ENCODE data around the gene KXD1. TPM values are rescaled to one million over a fixed set of nuclear protein-coding genes. Genes with fewer than 3 reads are reported as not detected.
A peak's percentile ranks its signal among the peaks of the same experiment; 100 is the strongest.

KXD1 gene
- polyA plus RNA-seq, 2 of the 4 experiments (the other 2 are of a cell fraction), result 62.8 to 83.9 TPM

- no peaks in the 10 kb centered on the region for H3K9me3 ChIP-seq
- H3K4me1 ChIP-seq, result peaks cover 9% of the 10 kb centered on the region
- no peak overlapping the region for H3K4me2 ChIP-seq
- H3K27ac ChIP-seq, result no peak overlapping the region
- TF ChIP-seq MYC (IDR thresholded peaks at IDR 0.05; ENCODE audit: borderline replicate concordance, low read length) (no peak), CBX8 (IDR thresholded peaks at IDR 0.05) (no peak), KDM5A (IDR thresholded peaks at IDR 0.05) (no peak), RARB (CRISPR knock-in tag; IDR thresholded peaks at IDR 0.05) (no peak), ZSCAN20 (CRISPR knock-in tag; IDR thresholded peaks at IDR 0.05) (no peak), TFCP2L1 (CRISPR knock-in tag; IDR thresholded peaks at IDR 0.05) (no peak), USF2 (IDR thresholded peaks at IDR 0.05) (no peak), JUNB (IDR thresholded peaks at IDR 0.05) (no peak), CHD4 (IDR thresholded peaks at IDR 0.05; ENCODE audit: borderline replicate concordance) (no peak), EP300 (IDR thresholded peaks at IDR 0.05) (no peak), ZNF302 (CRISPR knock-in tag; IDR thresholded peaks at IDR 0.05) (no peak), FOXS1 (CRISPR knock-in tag; IDR thresholded peaks at IDR 0.05) (no peak), CTCF (IDR thresholded peaks at IDR 0.05) (no peak), CEBPB (IDR thresholded peaks at IDR 0.05) (no peak), HEYL (CRISPR knock-in tag; IDR thresholded peaks at IDR 0.05) (no peak), CBX2 (IDR thresholded peaks at IDR 0.05; ENCODE audit: borderline replicate concordance, low read depth) (no peak)
- ChIA-PET CTCF (interaction anchor here (1.3 to 1.6 kb wide), 3 partner anchors 53 to 65 kb away, joined by 3 to 6 read pairs (median 5); partner anchors contain the start of gene REX1BD), POLR2A (no interaction called here)
- no peak for DNase-seq (ENCODE audit: low read depth in 1 of 2, low spot score in 1 of 2)
- no peak for ATAC-seq
- H3K4me3 ChIP-seq, result no peak overlapping the region
- 86% methylated on average over 6 of the region's 9 CpGs for WGBS (ENCODE audit: missing lambda C conversion rate)
- no peak for FAIRE-seq
Measured at GRCh38 chr19:18523841-18524240, 33.8 kb upstream of the KXD1 start.

- 71% methylated on average over 9 of the region's 9 CpGs for whole genome bisulfite sequencing (ENCODE audit: missing lambda C conversion rate)
- POLR2A ChIA-PET, result interaction anchor here (0.7 kb wide), 1 partner anchor 12 kb away, joined by 5 read pairs; no protein-coding TSS in a partner anchor
- CTCF ChIA-PET, result interaction anchor here (1.5 to 1.7 kb wide), 2 partner anchors 30 to 56 kb away, joined by 3 read pairs; no protein-coding TSS in a partner anchor
- no peaks in the 10 kb centered on the region for H3K9me3 ChIP-seq
- ATAC-seq (no peak), DNase-seq (ENCODE audit: low read depth in 1 of 2, low spot score in 1 of 2) (no peak), FAIRE-seq (no peak)
- H3K4me3 ChIP-seq, result no peak overlapping the region
- no peak overlapping the region for H3K4me2 ChIP-seq
- TF ChIP-seq RCOR1 (IDR thresholded peaks at IDR 0.05; ENCODE audit: low read depth, low read length) (no peak), CTCF (IDR thresholded peaks at IDR 0.05) (no peak)
- no peaks in the 10 kb centered on the region for H3K4me1 ChIP-seq
- no peak overlapping the region for H3K27ac ChIP-seq
Measured at GRCh38 chr19:18526316-18526715, 31.4 kb upstream of the KXD1 start.

- POLR2A ChIA-PET, result no interaction called here
- TF ChIP-seq CHD4 (IDR thresholded peaks at IDR 0.05; ENCODE audit: borderline replicate concordance) (no peak), ZNF302 (CRISPR knock-in tag; IDR thresholded peaks at IDR 0.05) (no peak), HEYL (CRISPR knock-in tag; IDR thresholded peaks at IDR 0.05) (no peak), TFCP2L1 (CRISPR knock-in tag; IDR thresholded peaks at IDR 0.05) (no peak), RAD21 (conservative IDR thresholded peaks at IDR 0.05 in 1 of 2, IDR thresholded peaks at IDR 0.05 in 1 of 2) (no peak), SMC3 (IDR thresholded peaks at IDR 0.05) (no peak), JUNB (IDR thresholded peaks at IDR 0.05) (no peak), KDM1A (IDR thresholded peaks at IDR 0.05; ENCODE audit: low read depth) (no peak), GATA3 (IDR thresholded peaks at IDR 0.05; ENCODE audit: borderline replicate concordance) (no peak), EP300 (IDR thresholded peaks at IDR 0.05) (no peak), ELK1 (IDR thresholded peaks at IDR 0.05; ENCODE audit: low read depth, low read length) (no peak), RCOR1 (IDR thresholded peaks at IDR 0.05; ENCODE audit: low read depth, low read length) (no peak), JUN (IDR thresholded peaks at IDR 0.05) (no peak), NPAS2 (CRISPR knock-in tag; IDR thresholded peaks at IDR 0.05; ENCODE audit: borderline replicate concordance) (no peak), HOXA7 (CRISPR knock-in tag; IDR thresholded peaks at IDR 0.05) (no peak), RNF2 (IDR thresholded peaks at IDR 0.05; ENCODE audit: borderline replicate concordance, low read depth) (no peak)
Measured at GRCh38 chr19:18529782-18530181, 27.9 kb upstream of the KXD1 start.

More at GRCh38 chr19:18529782-18530181, 27.9 kb upstream of the KXD1 start:
- DNase-seq (ENCODE audit: low read depth in 1 of 2, low spot score in 1 of 2) (no peak), ATAC-seq (peak; percentile 56 to 62; a peak in 4 of 6 replicates), FAIRE-seq (no peak)
- no peaks in the 10 kb centered on the region for H3K9me3 ChIP-seq
- H3K4me2 ChIP-seq, result no peak overlapping the region
- WGBS (ENCODE audit: missing lambda C conversion rate), result 88% methylated on average over 7 of the region's 7 CpGs
- H3K4me1 ChIP-seq, result no peaks in the 10 kb centered on the region
- CTCF ChIA-PET, result interaction anchor here (1.5 kb wide), 1 partner anchor 61 kb away, joined by 4 read pairs; no protein-coding TSS in a partner anchor
- H3K4me3 ChIP-seq, result no peak overlapping the region
- H3K27ac ChIP-seq, result no peak overlapping the region
